DMS153 (cell line): Measurements from ENCODE around the gene SSR3.

Source experiments
- DNase-seq: peaks from one replicate; lab custom pipeline; 2025; lab: John Stamatoyannopoulos, UW

SSR3 gene

GRCh38 chr3:156491192-156491591 is 63.7 kb downstream of the SSR3 start:
- no peak for DNase-seq
